Measurements from ENCODE around the gene GPAM.

Gene GPAM

GRCh38 chr10:112214298-112214926 lies 30.8 kb upstream of the GPAM start:
- Histone ChIP-seq H3K36me3 (ENCODE audit: insufficient read depth, low read length) (no peaks in the 10 kb centered on the region), H3K4me3 (ENCODE audit: low read length) (no peak overlapping the region), H3K9me3 (ENCODE audit: insufficient read depth, low read depth, low read length) (no peaks in the 10 kb centered on the region), H3K4me1 (ENCODE audit: insufficient read depth, low read length) (peaks cover 6% of the 10 kb centered on the region; the same call in 1 of the 2 replicates), H3K27ac (ENCODE audit: low read depth, low read length) (no peak overlapping the region), H3K9ac (ENCODE audit: low read depth, low read length) (no peak overlapping the region), H3K27me3 (ENCODE audit: insufficient read depth, low read length) (no peaks in the 10 kb centered on the region)
- WGBS, result 92% methylated on average over 8 of the region's 8 CpGs

GRCh38 chr10:112213836-112214235 lies 30.3 kb upstream of the GPAM start:
- H3K4me3 ChIP-seq (ENCODE audit: low read length), result no peak overlapping the region
- peaks cover 6% of the 10 kb centered on the region; the same call in 1 of the 2 replicates for H3K4me1 ChIP-seq (ENCODE audit: insufficient read depth, low read length)
- H3K27ac ChIP-seq (ENCODE audit: low read depth, low read length), result no peak overlapping the region
- H3K9ac ChIP-seq (ENCODE audit: low read depth, low read length), result no peak overlapping the region
- H3K9me3 ChIP-seq (ENCODE audit: insufficient read depth, low read depth, low read length), result no peaks in the 10 kb centered on the region
- no peaks in the 10 kb centered on the region for H3K36me3 ChIP-seq (ENCODE audit: insufficient read depth, low read length)
- no peaks in the 10 kb centered on the region for H3K27me3 ChIP-seq (ENCODE audit: insufficient read depth, low read length)
- WGBS, result 88% methylated on average over 4 of the region's 4 CpGs

- 85% methylated on average over 3 of the region's 3 CpGs for WGBS
- H3K4me3 ChIP-seq (ENCODE audit: low read length), result no peak overlapping the region
- no peaks in the 10 kb centered on the region for H3K27me3 ChIP-seq (ENCODE audit: insufficient read depth, low read length)
- no peak overlapping the region for H3K27ac ChIP-seq (ENCODE audit: low read depth, low read length)
- H3K36me3 ChIP-seq (ENCODE audit: insufficient read depth, low read length), result no peaks in the 10 kb centered on the region
- H3K9ac ChIP-seq (ENCODE audit: low read depth, low read length), result no peak overlapping the region
- H3K9me3 ChIP-seq (ENCODE audit: insufficient read depth, low read depth, low read length), result no peaks in the 10 kb centered on the region
- H3K4me1 ChIP-seq (ENCODE audit: insufficient read depth, low read length), result peaks cover 6% of the 10 kb centered on the region; the same call in 1 of the 2 replicates
Observed at GRCh38 chr10:112213098-112213823, 29.7 kb upstream of the GPAM start.

- Histone ChIP-seq H3K4me3 (ENCODE audit: low read length) (no peak overlapping the region), H3K27ac (ENCODE audit: low read depth, low read length) (no peak overlapping the region), H3K9ac (ENCODE audit: low read depth, low read length) (no peak overlapping the region), H3K9me3 (ENCODE audit: insufficient read depth, low read depth, low read length) (no peaks in the 10 kb centered on the region), H3K4me1 (ENCODE audit: insufficient read depth, low read length) (0 out of 2 replicates have a peak, but pooled peaks cover under 1% of the 10 kb centered on the region), H3K36me3 (ENCODE audit: insufficient read depth, low read length) (no peaks in the 10 kb centered on the region), H3K27me3 (ENCODE audit: insufficient read depth, low read length) (no peaks in the 10 kb centered on the region)
- WGBS, result 86% methylated on average over 4 of the region's 4 CpGs
Observed at GRCh38 chr10:112210666-112211065, 27.1 kb upstream of the GPAM start.

- no peaks in the 10 kb centered on the region for H3K27me3 ChIP-seq (ENCODE audit: insufficient read depth, low read length)
- no peak overlapping the region for H3K4me3 ChIP-seq (ENCODE audit: low read length)
- no peaks in the 10 kb centered on the region for H3K36me3 ChIP-seq (ENCODE audit: insufficient read depth, low read length)
- 88% methylated on average over 7 of the region's 7 CpGs for WGBS
- no peaks in the 10 kb centered on the region for H3K4me1 ChIP-seq (ENCODE audit: insufficient read depth, low read length)
- no peak overlapping the region for H3K27ac ChIP-seq (ENCODE audit: low read depth, low read length)
- no peaks in the 10 kb centered on the region for H3K9me3 ChIP-seq (ENCODE audit: insufficient read depth, low read depth, low read length)
- H3K9ac ChIP-seq (ENCODE audit: low read depth, low read length), result no peak overlapping the region
Observed at GRCh38 chr10:112209684-112210131, 26.1 kb upstream of the GPAM start.

- Histone ChIP-seq H3K27ac (ENCODE audit: low read depth, low read length) (no peak overlapping the region), H3K4me1 (ENCODE audit: insufficient read depth, low read length) (no peaks in the 10 kb centered on the region), H3K9me3 (ENCODE audit: insufficient read depth, low read depth, low read length) (no peaks in the 10 kb centered on the region), H3K36me3 (ENCODE audit: insufficient read depth, low read length) (no peaks in the 10 kb centered on the region), H3K4me3 (ENCODE audit: low read length) (no peak overlapping the region), H3K9ac (ENCODE audit: low read depth, low read length) (no peak overlapping the region), H3K27me3 (ENCODE audit: insufficient read depth, low read length) (no peaks in the 10 kb centered on the region)
- 96% methylated on average over 6 of the region's 6 CpGs for WGBS
Observed at GRCh38 chr10:112208997-112209396, 25.4 kb upstream of the GPAM start.

GRCh38 chr10:112208292-112208691 lies 24.7 kb upstream of the GPAM start:
- Histone ChIP-seq H3K27ac (ENCODE audit: low read depth, low read length) (no peak overlapping the region), H3K9ac (ENCODE audit: low read depth, low read length) (no peak overlapping the region), H3K4me3 (ENCODE audit: low read length) (no peak overlapping the region), H3K36me3 (ENCODE audit: insufficient read depth, low read length) (no peaks in the 10 kb centered on the region), H3K4me1 (ENCODE audit: insufficient read depth, low read length) (no peaks in the 10 kb centered on the region), H3K9me3 (ENCODE audit: insufficient read depth, low read depth, low read length) (no peaks in the 10 kb centered on the region), H3K27me3 (ENCODE audit: insufficient read depth, low read length) (no peaks in the 10 kb centered on the region)
- WGBS, result 91% methylated on average over 4 of the region's 4 CpGs

GRCh38 chr10:112203328-112204076 lies 19.9 kb upstream of the GPAM start:
- Histone ChIP-seq H3K9ac (ENCODE audit: low read depth, low read length) (no peak overlapping the region), H3K36me3 (ENCODE audit: insufficient read depth, low read length) (no peaks in the 10 kb centered on the region), H3K9me3 (ENCODE audit: insufficient read depth, low read depth, low read length) (no peaks in the 10 kb centered on the region), H3K4me1 (ENCODE audit: insufficient read depth, low read length) (no peaks in the 10 kb centered on the region), H3K27me3 (ENCODE audit: insufficient read depth, low read length) (no peaks in the 10 kb centered on the region), H3K27ac (ENCODE audit: low read depth, low read length) (no peak overlapping the region), H3K4me3 (ENCODE audit: low read length) (no peak overlapping the region)
- 79% methylated on average over 4 of the region's 4 CpGs for WGBS

- no peaks in the 10 kb centered on the region for H3K9me3 ChIP-seq (ENCODE audit: insufficient read depth, low read depth, low read length)
- WGBS, result 88% methylated on average over 6 of the region's 6 CpGs
- no peak overlapping the region for H3K4me3 ChIP-seq (ENCODE audit: low read length)
- H3K27me3 ChIP-seq (ENCODE audit: insufficient read depth, low read length), result no peaks in the 10 kb centered on the region
- no peaks in the 10 kb centered on the region for H3K36me3 ChIP-seq (ENCODE audit: insufficient read depth, low read length)
- H3K9ac ChIP-seq (ENCODE audit: low read depth, low read length), result no peak overlapping the region
- H3K27ac ChIP-seq (ENCODE audit: low read depth, low read length), result no peak overlapping the region
- no peaks in the 10 kb centered on the region for H3K4me1 ChIP-seq (ENCODE audit: insufficient read depth, low read length)
Observed at GRCh38 chr10:112202561-112203241, 19.1 kb upstream of the GPAM start.

GRCh38 chr10:112202076-112202475 lies 18.5 kb upstream of the GPAM start:
- Histone ChIP-seq H3K27ac (ENCODE audit: low read depth, low read length) (no peak overlapping the region), H3K27me3 (ENCODE audit: insufficient read depth, low read length) (no peaks in the 10 kb centered on the region), H3K9ac (ENCODE audit: low read depth, low read length) (no peak overlapping the region), H3K9me3 (ENCODE audit: insufficient read depth, low read depth, low read length) (no peaks in the 10 kb centered on the region), H3K36me3 (ENCODE audit: insufficient read depth, low read length) (no peaks in the 10 kb centered on the region), H3K4me3 (ENCODE audit: low read length) (no peak overlapping the region), H3K4me1 (ENCODE audit: insufficient read depth, low read length) (no peaks in the 10 kb centered on the region)
- 100% methylated on average over 1 of the region's 1 CpG for WGBS

- Histone ChIP-seq H3K27me3 (ENCODE audit: insufficient read depth, low read length) (no peaks in the 10 kb centered on the region), H3K9me3 (ENCODE audit: insufficient read depth, low read depth, low read length) (no peaks in the 10 kb centered on the region), H3K36me3 (ENCODE audit: insufficient read depth, low read length) (no peaks in the 10 kb centered on the region), H3K4me1 (ENCODE audit: insufficient read depth, low read length) (no peaks in the 10 kb centered on the region), H3K4me3 (ENCODE audit: low read length) (no peak overlapping the region), H3K27ac (ENCODE audit: low read depth, low read length) (no peak overlapping the region), H3K9ac (ENCODE audit: low read depth, low read length) (no peak overlapping the region)
- WGBS, result 76% methylated on average over 1 of the region's 1 CpG
Observed at GRCh38 chr10:112201334-112201733, 17.8 kb upstream of the GPAM start.

Data from HUES64 (cell line).